GM19240 (cell line): ENCODE results near the gene LCN6.
"Not testable (repeated sequence)": the region's sequence is repeated elsewhere in the genome, so short reads cannot be mapped to it uniquely, and the experiment has no call there.

Experiments used
- DNase-seq: peaks from one replicate; pipeline ENCODE4 v3.0.0; 2011; ENCODE audit warnings: low spot score; ENCODE audit not compliant: insufficient read length

LCN6 gene

DNA sequence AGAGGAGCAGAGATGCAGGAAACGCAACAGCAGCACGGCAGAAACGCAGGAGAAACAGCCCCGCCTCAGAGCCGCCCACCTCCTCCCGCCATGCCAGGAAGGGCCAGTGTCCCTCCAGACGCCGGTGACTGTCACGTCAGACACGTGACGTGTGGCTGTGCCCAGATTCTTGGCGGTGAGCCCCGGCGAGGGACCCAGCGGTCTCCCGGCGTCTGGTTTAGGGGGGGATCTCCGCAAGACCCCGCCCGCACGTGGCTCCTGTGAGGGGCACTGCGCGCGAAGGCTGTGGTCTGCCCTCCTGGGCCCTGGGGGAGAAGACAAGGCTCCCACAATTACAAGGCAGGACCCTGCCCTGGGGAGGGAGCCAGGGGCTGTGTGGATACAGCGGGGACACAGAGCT lies 12.1 kb upstream of the LCN6 start:
- DNase-seq, result no peak

DNA sequence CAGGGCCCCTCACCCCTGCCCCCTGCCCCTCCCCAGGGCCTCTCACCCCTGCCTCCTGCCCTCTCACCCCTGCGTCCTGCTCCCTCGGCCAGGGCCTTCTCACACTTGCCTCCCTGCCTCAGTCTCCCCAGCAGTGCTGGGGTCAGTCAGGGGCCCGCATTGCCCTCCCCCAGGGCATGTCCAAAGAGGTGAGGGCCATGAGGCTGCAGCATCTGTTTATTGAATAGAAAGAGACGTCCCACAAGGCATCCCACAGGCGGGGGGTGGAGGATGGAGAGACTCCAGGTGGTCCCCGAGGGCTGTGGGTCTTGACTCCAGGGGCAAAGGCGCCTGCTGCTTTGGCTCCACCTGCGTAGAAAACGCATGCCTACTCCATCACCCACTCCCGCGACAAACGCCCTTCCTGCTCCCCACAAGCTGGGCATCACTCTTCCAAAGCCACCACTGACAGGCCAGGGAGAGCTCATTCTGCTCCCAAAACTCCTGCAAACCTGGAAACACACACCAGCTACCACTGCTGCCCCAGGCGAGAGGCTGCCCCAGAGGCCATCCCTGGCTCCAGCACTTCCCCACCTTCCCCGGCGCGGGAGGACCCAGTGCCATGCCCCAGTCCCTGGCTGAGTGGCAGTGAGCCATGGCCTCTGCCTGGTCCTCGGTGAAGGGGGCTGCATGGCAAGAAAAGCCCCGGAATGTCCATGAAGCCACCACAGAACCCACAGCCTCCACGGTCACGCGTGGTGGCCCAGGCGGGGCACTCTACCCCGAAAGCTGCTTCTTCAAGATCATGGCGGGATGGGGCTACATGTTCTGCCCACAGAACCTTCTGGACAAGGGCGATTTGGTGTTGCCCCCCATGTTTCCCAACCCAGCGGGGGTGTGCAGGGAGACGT lies 11.4 kb upstream of the LCN6 start:
- no peak for DNase-seq

DNA sequence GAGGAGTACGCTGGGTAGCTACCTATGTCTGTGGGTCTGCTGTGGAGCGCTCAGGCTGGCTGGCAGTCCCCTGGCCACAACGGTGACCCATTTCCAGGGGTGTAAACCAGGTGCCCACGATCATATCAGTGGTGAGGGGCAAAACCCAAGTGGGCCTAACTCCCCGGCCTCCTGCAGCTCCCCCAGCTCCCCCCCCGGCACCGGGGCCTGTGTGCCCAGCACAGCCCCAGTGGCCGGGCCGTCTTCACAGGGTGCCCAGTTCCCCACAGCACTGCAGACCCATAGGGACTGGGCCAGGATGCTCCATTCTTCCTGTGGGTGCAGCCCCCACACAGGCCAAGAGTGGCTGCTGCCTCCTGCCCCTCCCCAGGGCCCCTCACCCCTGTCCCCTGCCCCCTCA lies 10.7 kb upstream of the LCN6 start:
- DNase-seq, result no peak

DNA sequence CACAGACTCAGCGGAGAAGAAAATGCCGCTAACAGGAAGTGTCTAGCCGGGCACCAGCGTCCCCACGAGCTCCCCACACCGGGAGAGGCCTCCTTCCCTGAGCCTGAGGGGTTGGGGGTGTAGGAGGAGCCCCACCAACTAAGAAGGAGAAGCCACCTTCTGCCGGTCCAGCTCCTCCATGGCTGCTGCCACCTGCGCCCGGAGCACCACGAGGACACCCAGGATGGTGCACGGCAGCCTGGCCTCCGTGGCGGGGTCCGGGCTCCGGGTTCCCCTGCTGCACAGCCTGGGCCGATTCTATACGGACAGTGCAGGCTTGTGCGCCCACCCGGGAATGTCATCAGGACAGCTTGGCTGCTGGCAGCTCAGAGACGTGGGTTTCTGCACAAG lies 9.4 kb upstream of the LCN6 start:
- DNase-seq, result no peak

DNA sequence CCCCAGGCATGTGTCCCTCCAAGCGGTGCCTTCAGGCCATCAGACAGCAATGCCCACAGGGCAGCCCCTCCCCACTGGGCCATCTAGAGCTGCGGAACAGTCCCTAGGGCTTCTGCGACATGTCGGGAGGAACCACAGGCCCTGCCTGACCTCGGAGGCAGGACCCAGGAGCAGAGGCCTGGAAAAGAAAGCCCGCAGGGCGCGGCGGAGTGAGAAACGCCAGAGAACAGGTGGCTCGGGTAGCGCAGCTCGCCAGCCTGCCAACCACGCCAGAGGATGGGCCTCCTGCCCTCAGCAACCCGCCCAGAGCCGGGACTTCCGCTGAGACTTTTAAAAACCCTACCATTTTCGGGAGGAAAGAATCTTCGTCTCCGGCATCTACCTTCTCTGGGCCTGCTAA lies 9.0 kb upstream of the LCN6 start:
- DNase-seq, result no peak

DNA sequence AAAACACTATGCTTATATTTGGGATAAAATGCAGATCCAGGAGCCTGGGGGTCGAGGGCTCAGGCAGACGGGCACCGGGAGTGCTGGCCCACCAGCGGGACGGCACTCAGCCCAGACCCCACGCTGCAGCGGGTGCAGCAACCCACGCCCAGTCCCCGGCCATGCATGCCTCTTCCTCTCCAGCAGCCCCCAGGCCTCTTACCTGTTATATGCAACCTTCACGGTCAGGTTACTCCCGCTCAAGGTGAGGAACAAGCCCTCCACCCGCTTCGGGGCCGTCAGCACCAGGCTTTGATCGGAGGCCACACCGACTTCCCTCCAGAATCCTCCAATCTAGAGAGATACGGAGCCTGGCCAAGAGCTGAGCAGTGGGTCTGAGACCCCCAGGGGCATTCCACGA lies 8.5 kb upstream of the LCN6 start:
- no peak for DNase-seq

DNA sequence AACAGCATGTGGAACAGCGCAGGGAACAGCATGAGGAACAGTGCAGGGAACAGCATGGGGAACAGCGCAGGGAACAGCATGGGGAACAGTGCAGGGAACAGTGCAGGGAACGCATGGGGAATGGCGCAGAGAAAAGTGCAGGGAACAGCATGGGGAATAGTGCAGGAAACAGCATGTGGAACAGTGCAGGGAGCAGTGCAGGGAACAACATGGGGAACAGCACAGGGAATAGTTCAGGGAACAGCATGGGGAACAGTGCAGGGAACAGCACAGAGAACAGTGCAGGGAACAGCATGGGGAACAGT lies 7.8 kb upstream of the LCN6 start:
- no peak for DNase-seq

DNA sequence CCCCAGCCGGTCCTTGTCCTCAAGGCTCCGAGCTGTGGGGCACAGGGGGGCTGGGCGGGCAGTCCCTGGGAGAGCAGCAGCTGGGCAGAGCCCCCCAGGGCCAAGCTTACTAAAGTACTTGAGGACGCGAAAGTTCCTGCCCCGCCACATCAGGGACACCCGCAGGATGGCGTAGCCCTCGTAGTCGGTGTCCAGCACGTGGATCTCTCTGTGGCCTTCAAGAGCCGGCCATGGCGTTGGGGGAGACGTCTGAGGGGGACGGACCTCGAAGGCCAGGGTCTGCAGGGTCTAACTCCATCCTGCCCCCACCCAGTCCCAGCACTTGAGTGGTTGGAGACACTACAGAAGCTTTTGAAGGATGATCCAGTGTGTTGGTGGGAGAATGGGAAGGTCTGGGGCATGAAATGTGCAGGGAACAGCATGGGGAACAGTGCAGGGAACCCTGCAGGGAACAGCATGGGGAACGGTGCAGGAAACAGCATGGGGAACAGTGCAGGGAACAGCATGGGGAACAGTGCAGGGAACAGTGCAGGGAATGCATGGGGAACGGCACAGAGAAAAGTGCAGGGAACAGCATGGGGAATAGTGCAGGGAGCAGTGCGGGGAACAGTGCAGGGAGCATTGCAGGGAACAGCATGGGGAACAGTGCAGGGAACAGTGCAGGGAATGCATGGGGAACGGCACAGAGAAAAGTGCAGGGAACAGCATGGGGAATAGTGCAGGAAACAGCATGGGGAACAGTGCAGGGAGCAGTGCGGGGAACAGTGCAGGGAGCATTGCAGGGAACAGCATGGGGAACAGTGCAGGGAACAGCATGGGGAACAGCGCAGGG lies 7.2 kb upstream of the LCN6 start:
- not testable (repeated sequence) for DNase-seq

DNA sequence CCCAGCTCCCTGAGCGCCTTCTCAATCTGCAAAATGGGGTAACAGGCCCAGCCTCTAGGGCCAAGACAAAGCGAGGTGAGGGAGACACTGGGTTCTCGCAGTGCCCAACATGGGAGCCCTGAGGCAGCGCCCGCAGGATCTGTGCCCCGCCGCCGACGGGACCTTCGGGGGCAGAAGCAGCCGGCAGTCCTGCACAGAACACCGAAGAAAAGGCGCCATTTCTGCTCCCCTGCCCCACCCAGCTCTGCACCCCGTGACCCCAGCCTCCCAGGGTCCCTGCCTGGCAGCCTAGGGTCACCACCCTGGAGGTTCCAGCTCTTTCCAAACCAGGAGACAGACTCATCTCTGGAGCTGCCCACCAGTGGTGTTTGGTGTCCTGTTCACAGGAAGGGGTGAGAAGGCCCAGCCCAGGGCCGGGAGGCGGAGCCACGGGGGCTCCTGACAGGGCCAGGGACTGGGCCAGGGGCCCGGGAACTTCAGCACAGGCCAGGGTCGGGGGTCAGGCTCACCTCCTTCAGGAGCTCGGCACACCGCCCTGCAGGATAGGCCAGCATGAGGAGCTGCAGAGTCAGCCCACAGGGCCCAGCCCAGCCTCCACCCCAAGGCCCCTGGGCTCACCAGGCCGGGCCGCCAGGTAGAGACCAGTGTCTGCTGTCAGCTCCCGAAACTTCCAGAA lies 6.4 kb upstream of the LCN6 start:
- DNase-seq, result no peak

DNA sequence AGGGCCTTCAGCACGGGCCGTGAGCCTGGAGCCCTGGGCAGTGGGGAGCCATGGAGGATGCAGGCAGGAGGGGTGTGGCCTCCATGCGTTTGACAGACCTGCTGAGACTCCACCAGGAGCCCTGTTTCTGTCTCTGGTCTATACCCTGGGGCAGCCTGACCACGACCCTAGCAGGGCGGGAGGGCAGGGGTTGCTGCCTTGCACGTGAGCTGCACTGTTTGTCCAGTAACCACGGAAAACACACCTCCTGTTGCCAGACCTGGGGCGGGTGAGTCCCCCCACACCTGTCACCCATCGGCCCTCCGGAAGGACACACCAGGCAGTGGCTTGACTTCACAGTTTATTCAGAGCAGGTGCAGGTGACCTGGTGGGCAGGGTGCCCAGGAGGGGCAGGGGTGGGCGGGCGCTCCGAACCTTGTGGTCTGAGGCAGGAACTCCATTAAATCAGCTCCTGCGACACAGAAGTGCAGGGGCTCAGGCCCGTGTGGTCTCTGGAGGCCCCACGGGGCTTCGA lies 5.8 kb upstream of the LCN6 start:
- no peak for DNase-seq

DNA sequence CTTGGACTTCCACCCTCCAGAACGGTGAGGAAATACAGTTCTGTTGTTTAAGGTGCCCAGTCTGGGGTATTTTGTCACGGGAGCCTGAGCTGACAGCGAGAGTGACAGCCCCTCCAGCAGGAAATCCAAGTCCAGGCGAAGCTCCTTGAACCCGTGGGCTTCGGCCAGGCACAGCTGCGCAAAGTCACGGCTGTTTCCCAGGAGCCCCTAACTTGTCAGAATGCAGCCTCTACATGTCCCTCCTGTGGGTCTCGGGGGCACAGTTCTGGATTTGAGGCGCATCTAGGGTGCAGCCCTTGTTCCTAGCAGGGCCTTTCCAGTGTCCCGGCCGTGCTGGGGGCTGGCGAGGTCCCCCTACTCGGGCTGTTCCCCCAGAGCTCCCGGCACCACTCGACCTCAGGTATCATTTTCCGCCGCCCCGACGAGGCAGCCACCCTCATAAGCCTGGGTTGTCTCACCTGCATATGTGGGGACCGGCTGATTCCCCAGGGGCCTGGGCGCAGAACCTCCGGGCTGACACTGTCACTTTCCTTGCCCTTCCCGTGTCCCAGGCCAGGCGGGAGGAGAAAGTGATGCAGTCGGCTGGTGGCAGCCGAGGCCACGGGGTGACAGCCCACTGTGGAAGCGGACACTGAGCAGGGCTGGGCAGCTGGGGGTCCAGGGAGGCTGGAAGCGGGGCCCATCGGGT lies 5.2 kb upstream of the LCN6 start:
- DNase-seq, result no peak

DNA sequence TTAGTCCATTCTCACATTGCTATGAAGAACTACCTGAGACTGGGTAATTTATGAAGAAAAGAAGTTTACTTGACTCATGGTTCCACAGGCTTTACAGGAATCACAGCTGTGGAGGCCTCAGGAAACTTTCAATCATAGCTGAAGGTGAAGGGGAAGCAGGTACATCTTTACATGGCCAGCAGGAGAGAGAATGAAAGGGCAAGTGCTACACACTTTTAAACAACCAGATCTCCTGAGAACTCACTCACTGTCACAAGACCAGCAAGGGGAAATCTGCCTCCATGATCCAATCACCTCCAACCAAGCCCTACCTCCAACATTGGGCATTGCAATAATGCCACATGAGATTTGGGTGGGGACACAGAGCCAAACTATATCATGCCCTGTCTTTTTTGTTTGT lies 3.5 kb upstream of the LCN6 start:
- no peak for DNase-seq

DNA sequence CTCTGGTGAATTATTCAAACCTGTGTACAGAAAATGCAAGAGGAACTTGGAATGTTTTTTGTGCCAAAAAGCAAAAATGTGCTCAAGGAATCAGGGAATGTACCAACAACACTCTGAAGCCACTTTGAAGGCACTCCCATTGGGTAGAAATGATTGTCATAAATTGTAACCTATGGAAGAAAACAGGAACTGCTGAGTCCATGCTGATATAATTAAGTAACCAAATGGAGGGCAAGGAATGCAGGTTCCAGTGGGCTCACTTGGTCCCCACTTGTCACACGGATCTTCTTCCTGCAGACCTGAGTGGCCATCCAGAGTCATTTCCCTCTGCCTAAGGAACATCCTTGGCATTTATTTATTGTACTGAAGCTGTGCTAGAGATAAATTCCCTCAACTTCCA lies 2.9 kb upstream of the LCN6 start:
- DNase-seq, result no peak

DNA sequence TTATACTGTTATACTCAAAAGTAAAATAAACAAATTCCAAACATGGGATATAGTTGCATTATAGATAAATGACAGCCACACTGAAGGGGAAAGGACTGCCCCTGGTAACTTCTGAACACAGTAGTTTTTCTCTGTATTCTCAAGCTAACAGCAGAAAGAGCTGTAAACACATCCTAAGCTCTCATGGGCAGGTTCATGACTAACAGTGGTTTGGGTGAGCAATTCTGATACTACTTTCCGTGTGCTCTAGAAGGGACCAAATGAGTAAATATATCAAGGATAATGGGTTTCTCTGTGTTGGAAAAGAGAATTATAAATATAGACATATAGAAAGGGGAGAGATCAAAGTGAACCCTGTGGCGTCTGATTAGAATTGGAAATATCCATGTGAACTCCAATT lies 2.2 kb upstream of the LCN6 start:
- DNase-seq, result no peak

DNA sequence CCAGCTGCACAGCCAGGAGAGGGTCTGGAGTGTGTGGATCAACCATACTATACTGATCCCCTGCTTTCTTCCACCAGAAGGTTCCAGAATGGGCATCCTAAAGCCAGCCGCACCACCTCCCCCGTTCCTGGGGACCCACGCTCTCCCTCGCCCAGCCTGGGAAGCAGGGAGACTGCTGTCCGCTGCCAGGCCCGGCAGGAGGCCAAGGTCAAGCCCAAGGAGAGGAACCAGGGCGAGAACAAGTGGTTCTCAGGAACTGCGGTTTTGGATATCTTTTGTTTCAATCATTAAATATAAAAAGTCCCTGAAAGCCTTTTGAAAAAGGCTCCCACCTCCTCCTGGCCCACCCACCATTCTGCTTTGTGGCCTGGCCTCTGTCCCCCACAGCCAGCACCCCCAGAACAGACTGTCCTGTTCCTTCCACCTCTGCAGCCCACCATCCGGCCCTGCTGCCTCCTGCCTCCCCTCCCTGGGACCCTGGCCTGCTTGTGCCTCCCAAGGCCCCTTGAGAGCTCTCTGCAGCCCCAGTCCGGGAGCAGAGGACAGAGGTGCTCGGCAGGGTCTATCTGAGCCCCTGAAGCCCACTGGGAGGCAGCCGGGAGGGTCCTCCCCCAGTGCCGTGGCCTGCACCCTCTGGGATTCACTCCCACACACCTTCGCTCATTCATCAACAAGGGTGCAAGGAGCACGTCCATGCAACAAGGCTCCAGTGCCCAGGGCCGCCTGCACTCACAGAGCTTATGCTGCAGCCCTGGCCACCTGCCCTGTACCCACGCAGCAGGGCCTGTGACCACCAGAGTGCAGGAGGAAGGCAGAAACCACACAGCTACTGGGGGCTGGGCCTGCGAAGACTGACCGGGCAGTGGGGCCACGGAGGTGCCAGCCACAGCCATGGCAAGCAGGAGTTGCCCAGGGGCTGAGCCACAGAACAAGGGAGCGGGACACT lies 614 bp upstream of the LCN6 start:
- DNase-seq, result no peak

DNA sequence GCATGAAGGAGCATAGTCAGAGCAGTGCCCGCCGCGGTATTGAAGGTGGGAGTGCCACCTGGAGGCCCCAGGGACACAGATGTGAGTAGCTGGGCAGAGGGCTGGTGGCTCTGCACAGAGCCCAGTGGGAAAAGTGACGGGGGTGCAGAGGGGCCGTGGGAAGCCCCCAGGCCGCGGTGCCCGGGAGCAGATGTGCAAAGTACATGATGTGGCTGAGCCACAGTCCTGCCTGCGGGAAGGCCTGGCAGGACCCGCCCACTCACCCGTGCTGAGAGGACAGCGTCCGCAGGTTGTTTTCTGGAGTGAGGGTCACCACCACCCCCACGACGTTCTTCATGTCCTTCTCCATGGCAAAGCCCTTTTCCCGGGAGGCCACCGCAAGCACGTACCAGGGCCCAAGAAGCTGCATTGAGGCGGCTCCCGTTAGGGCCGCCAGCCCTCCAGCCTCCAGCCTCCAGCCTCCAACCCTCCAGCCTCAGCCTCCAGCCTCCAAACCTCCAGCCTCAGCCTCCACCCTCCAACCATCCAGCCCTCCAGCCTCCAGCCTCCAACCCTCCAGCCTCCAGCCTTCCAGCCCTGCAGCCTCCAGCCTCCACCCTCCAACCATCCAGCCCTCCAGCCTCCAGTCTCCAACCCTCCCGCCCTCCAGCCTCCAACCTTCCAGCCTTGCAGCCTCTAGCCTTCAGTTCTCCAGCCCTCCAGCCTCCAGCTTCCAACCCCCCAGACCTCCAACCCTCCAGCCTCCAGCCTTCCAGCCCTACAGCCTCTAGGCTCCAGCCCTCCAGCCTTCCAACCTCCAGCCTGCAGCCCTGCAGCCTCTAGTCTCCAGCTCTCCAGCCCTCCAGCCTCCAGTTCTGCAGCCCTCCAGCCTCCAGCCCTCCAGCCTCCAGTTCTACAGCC lies 914 bp downstream of the LCN6 start:
- no peak for DNase-seq

DNA sequence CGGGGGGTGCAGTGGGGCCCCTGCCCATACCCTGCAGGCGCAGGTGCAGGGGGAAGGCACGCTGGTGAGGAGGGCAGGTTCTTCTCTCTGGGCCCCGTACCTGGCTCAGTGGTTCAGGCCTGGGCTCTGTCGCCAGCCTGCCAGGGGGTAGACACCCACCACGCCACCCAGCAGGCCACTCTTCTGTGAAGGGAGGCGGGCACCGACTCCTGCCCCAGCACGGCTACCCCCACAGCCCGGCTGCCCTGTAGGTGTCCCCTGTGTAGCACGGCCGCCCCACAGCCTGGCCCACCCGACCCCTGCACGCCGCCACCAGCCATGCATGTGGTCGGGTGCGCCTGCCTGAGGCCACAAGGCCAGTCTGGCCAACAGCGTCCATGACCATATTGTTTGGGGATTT lies 1.7 kb downstream of the LCN6 start:
- no peak for DNase-seq

DNA sequence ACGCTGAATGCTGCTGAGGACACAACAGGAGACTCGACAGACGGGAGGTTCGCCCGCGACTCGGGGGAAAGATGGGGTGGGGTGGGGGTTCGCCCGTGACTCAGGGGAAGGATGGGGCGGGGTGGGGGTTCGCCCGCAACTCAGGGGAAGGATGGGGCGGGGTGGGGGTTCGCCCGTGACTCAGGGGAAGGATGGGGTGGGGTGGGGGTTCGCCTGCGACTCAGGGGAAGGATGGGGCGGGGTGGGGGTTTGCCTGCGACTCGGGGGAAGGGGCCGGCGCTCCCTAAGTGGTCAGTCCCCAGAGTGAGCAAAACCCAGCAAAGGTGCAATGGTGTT lies 2.2 kb downstream of the LCN6 start:
- no peak for DNase-seq

DNA sequence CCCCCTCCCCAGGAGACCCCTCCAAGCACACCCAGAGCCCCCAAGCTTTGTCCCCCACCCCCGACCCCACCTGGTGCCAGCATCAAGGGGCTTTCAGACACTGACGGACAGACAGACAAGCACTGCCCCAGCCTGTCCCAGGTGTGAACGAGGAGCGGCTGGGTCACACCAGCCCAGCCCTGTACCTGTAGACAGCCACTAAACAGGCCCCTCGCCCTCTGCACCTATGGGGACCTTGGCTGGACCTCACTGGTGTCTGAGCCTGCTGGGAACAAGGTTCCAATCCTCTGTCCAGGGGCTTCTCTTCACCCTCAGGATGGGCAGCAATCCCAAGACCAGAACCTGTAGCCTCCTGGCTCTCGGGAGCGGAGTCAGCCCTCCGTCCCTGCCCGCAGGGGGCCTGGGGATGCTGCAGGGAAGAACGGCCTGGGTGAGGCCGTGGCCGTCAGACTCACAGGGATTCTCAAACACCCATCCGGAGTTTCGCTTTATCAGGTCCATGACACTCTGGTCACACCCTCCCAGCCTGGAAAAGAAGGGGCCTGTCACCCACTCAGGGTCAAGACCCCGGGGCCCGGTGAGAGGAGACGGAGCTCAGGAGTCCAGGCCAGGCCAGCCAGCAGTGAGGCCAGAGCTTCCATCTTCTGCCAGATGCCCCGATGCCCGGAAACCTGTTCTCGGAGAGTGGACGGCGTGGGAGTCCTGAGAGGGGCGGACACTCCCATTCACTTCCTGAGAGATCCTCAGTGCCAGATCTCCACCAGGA lies 2.8 kb downstream of the LCN6 start:
- DNase-seq, result no peak
